Tibial nerve (tissue), 4 donors: Measurements from ENCODE around the gene WWTR1. TPM values are rescaled to one million over a fixed set of nuclear protein-coding genes. Genes with fewer than 3 reads are reported as not detected.

Experiments
- DNase-seq, 2 donors: peaks; one replicate each; pipeline ENCODE4 v3.0.0-alpha.2; 2019; ENCODE audit warnings: low spot score in 2 of 2
- H3K27ac ChIP-seq, 4 donors: fragments of 200-600 bp; sonication (generic) in 3 of 4; one replicate each; pipeline ENCODE4 v1.5.1; 2017 to 2019; ENCODE audit warnings: mild to moderate bottlenecking in 1 of 4
- H3K27me3 ChIP-seq, 2 donors: fragments of 200-600 bp; sonication (generic) in 1 of 2; one replicate each; pipeline versions ENCODE4 v1.5.1 to v1.6.0; 2017 to 2019
- H3K36me3 ChIP-seq, 3 donors: fragments of 200-600 bp; sonication (generic); one replicate each; pipeline ENCODE4 v1.5.1; 2018 to 2019
- H3K4me1 ChIP-seq, 4 donors: fragments of 200-600 bp; sonication (generic) in 3 of 4; one replicate each; pipeline ENCODE4 v1.5.1; 2017 to 2019
- H3K4me3 ChIP-seq, 4 donors: fragments of 200-600 bp; sonication (generic) in 3 of 4; one replicate each; pipeline ENCODE4 v1.5.1; 2017 to 2019; ENCODE audit warnings: mild to moderate bottlenecking in 1 of 4, moderate library complexity in 1 of 4
- H3K9me3 ChIP-seq, 4 donors: fragments of 200-600 bp; sonication (generic) in 3 of 4; one replicate each; pipeline ENCODE4 v1.5.1; 2017 to 2019
- CTCF ChIP-seq, 5 experiments: fragments of 200-600 bp in 3 of 5; fragments of 450-650 bp in 2 of 5; sonication (generic) in 3 of 5; IDR thresholded peaks; one replicate each; pipeline ENCODE4 v1.5.1; 2016 to 2019; ENCODE audit warnings: antibody characterized with exemption in 5 of 5, mild to moderate bottlenecking in 3 of 5, moderate library complexity in 2 of 5
- EP300 ChIP-seq, 2 donors: sonication (generic); formaldehyde crosslinking; IDR thresholded peaks; one replicate each; pipeline ENCODE4 v1.6.1; 2017; ENCODE audit warnings: antibody characterized with exemption in 2 of 2, mild to moderate bottlenecking in 1 of 2
- POLR2A ChIP-seq, 2 donors: fragments of 450-650 bp; IDR thresholded peaks; one replicate each; pipeline ENCODE4 v1.6.1; 2017; ENCODE audit warnings: antibody characterized with exemption in 2 of 2, mild to moderate bottlenecking in 2 of 2, moderate library complexity in 2 of 2
- WGBS, 2 donors: methylation state at CpG; one replicate each; pipeline ENCODE4 v1.1.5; 2018; 5-methylcytosine and 5-hydroxymethylcytosine counted together
- total RNA-seq, 4 donors: library from RNA; depleted of rRNA; stranded (reverse); fragments of >200 nt; gene quantifications; one replicate each; pipeline ENCODE4 v1.1.0, GENCODE V29; 2016

The WWTR1 gene
- total RNA-seq, 4 donors from 2014 or later = 86.5 to 130 (median 113) TPM

GRCh38 chr3:149654188-149654601 lies 3.6 kb downstream of the WWTR1 start:
- H3K27me3 ChIP-seq = no peaks in the 10 kb centered on the region
- TF ChIP-seq EP300 (IDR thresholded peaks at IDR 0.05) (peak in 1 of 2 donors; percentile 14), CTCF (IDR thresholded peaks at IDR 0.05) (no peak)
- H3K36me3 ChIP-seq = peaks cover 0 to 25% (median 0%) of the 10 kb centered on the region in 3 donors
- peak overlapping the region in 2 of 4 donors; percentile 8 to 80 for H3K4me3 ChIP-seq
- peaks cover 0 to 2% (median 0%) of the 10 kb centered on the region in 4 donors for H3K9me3 ChIP-seq
- H3K27ac ChIP-seq = peak overlapping the region in 2 of 4 donors; percentile 98 to 99
- no peak for DNase-seq
- H3K4me1 ChIP-seq = peaks cover 0 to 61% (median 20%) of the 10 kb centered on the region in 4 donors

- H3K27ac ChIP-seq = peak overlapping the region in 2 of 4 donors; percentile 98 to 99
- no peaks in the 10 kb centered on the region for H3K27me3 ChIP-seq
- 28 to 29% methylated on average over 2 of the region's 2 CpGs for WGBS, 2 donors
- H3K4me1 ChIP-seq = peaks cover 0 to 61% (median 23%) of the 10 kb centered on the region in 4 donors
- H3K4me3 ChIP-seq = no peak overlapping the region
- DNase-seq = no peak
- H3K36me3 ChIP-seq = peaks cover 0 to 25% (median 0%) of the 10 kb centered on the region in 3 donors
- TF ChIP-seq POLR2A (IDR thresholded peaks at IDR 0.05) (no peak), CTCF (IDR thresholded peaks at IDR 0.05) (no peak), EP300 (IDR thresholded peaks at IDR 0.05) (no peak)
- H3K9me3 ChIP-seq = peaks cover 0 to 2% (median 0%) of the 10 kb centered on the region in 4 donors
These were observed 4.3 kb downstream of the WWTR1 start for GRCh38 chr3:149653564-149653963.

DNA sequence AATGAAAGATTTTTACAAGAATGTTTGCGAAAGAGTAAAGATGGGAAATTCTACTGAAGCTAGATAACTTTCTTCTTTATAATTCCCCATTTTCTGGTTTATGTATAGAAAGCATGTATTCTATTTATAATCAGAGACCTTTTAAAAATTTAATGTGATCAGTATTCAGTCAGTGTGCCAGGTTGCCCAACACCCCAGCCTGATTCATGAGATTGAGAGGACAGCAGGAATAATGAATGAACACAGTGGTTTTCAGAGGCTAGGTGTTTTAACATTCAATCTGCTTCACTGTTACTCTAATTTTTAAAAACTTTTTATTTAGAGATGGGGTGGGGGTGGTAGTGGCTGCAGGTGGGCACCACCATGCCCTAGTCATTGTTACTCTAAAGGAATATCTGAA lies 4.7 kb downstream of the WWTR1 start:
- TF ChIP-seq EP300 (IDR thresholded peaks at IDR 0.05) (no peak), POLR2A (IDR thresholded peaks at IDR 0.05) (no peak), CTCF (IDR thresholded peaks at IDR 0.05) (no peak)
- H3K4me1 ChIP-seq = peaks cover 0 to 64% (median 27%) of the 10 kb centered on the region in 4 donors
- peak overlapping the region in 2 of 4 donors; percentile 3 to 99 for H3K27ac ChIP-seq
- no peak for DNase-seq
- H3K36me3 ChIP-seq = peaks cover 0 to 25% (median 0%) of the 10 kb centered on the region in 3 donors
- H3K4me3 ChIP-seq = no peak overlapping the region
- peaks cover 0 to 2% (median 0%) of the 10 kb centered on the region in 4 donors for H3K9me3 ChIP-seq
- H3K27me3 ChIP-seq = no peaks in the 10 kb centered on the region
- 96 to 97% methylated on average over 1 of the region's 1 CpG for WGBS, 2 donors

DNA sequence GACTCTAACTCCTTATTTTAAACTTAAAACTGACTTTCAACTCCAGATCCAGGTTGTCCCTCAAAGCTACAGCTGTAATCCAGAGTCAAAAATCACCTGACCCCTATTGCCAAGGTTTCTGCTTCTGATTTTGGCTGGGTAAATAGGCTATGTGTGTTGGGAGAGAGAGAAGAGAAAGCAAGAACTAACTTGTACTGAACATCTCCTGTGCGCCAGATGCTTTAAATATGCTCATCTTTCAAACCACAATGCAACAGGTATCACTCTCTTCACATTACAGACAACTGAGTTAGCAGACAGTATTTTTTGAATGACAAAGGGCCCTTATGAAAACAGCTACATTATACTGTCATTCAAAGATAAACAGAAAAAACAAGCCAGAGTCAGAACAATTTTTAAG lies 7.0 kb downstream of the WWTR1 start:
- H3K27ac ChIP-seq = no peak overlapping the region
- DNase-seq = no peak
- H3K36me3 ChIP-seq = peaks cover 0 to 25% (median 0%) of the 10 kb centered on the region in 3 donors
- WGBS, 2 donors = 92 to 95% methylated on average over 1 of the region's 1 CpG
- no peak overlapping the region for H3K4me3 ChIP-seq
- no peak for TF ChIP-seq EP300 (IDR thresholded peaks at IDR 0.05)
- no peak for TF ChIP-seq POLR2A (IDR thresholded peaks at IDR 0.05)
- no peak for TF ChIP-seq CTCF (IDR thresholded peaks at IDR 0.05)
- H3K9me3 ChIP-seq = peaks cover 0 to 2% (median 0%) of the 10 kb centered on the region in 4 donors
- H3K4me1 ChIP-seq = peaks cover 0 to 78% (median 31%) of the 10 kb centered on the region in 4 donors
- no peaks in the 10 kb centered on the region for H3K27me3 ChIP-seq

DNA sequence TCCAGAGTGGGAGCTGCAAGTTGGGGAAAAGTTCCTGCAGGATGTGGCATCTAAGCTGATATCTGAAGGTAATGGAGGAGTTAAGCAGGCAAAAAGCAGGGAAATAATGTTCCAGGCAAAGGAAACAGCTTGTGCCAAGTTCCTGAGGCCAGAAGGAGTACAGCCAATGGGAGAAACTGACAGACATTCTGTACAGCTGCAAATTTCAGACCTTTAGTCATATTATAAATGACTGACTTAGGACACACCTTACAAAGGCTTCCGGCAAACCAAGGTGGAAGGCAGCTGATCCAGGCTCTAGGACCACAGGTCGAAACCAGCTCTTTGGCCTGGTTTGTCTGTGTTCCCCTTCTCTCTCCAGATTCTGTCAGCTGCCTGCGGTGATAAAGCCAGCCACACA lies 9.3 kb downstream of the WWTR1 start:
- Histone ChIP-seq H3K27ac (peak overlapping the region in 2 of 4 donors; percentile 32 to 53), H3K27me3 (no peaks in the 10 kb centered on the region), H3K4me1 (peaks cover 0 to 71% (median 25%) of the 10 kb centered on the region in 4 donors), H3K4me3 (no peak overlapping the region), H3K9me3 (peaks cover 0 to 2% (median 0%) of the 10 kb centered on the region in 4 donors), H3K36me3 (peaks cover 0 to 25% (median 0%) of the 10 kb centered on the region in 3 donors)
- no peak for DNase-seq
- TF ChIP-seq POLR2A (IDR thresholded peaks at IDR 0.05) (no peak), EP300 (IDR thresholded peaks at IDR 0.05) (peak in 1 of 2 donors; percentile 30)
- WGBS, 2 donors = 61 to 69% methylated on average over 3 of the region's 3 CpGs
